ENCODE measurements around the gene NUP62.

DNA sequence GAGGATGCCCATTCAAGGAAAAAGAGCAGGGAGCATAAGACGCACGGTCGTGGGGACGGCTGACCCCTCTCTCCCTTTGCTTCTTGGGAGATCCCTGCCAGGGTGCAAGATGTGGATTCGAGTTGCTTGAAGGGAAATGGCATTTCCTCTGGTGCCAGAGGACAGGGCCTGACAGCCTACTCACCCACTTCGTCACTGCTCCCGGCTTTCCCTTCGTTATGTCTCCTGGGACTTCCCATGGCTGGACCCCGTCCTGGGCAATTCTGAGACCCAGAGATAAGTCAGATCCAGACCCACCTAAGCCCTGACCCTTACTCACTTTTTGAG lies 50.6 kb downstream of the NUP62 start:
- TF ChIP-seq CTCF (IDR thresholded peaks at IDR 0.05 in 8 of 11, conservative IDR thresholded peaks at IDR 0.05 in 3 of 11) (no peak), POLR2AphosphoS5 (IDR thresholded peaks at IDR 0.05) (no peak)

Measured in spleen (tissue), 7 donors.